ENCODE results near the gene CNIH3.

CNIH3 gene

DNA sequence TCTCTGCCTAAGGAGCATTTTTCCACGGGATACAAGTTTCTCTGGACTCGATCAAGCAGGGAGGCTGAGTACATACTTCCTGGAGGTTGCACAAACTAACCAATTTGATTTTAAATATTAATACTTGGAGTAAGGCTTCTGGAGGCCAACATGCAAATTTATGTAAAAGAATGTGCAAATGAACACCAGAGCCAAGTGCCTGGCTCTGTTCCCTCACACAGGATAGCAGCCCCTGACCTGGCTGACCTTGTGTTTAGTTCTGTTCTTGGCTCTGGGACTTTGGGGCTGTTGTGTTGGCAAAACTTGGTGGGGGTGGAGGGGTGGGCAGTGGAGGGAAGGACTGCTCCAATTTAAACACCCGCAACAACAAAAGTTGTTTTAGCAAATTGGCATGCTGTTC lies 34.2 kb downstream of the CNIH3 start:
- Mint-ChIP-seq H3K4me1 (peaks cover 27% of the 10 kb centered on the region), H3K27ac (peak overlapping the region in 2 of 3 experiments; percentile 56 to 71), H3K9me3 (no peaks in the 10 kb centered on the region), H3K4me3 (no peak overlapping the region), H3K36me3 (ENCODE audit: low read depth) (no peaks in the 10 kb centered on the region), H3K27me3 (ENCODE audit: low read depth) (peaks cover 13% of the 10 kb centered on the region)
- TF ChIP-seq, protein P1, sequence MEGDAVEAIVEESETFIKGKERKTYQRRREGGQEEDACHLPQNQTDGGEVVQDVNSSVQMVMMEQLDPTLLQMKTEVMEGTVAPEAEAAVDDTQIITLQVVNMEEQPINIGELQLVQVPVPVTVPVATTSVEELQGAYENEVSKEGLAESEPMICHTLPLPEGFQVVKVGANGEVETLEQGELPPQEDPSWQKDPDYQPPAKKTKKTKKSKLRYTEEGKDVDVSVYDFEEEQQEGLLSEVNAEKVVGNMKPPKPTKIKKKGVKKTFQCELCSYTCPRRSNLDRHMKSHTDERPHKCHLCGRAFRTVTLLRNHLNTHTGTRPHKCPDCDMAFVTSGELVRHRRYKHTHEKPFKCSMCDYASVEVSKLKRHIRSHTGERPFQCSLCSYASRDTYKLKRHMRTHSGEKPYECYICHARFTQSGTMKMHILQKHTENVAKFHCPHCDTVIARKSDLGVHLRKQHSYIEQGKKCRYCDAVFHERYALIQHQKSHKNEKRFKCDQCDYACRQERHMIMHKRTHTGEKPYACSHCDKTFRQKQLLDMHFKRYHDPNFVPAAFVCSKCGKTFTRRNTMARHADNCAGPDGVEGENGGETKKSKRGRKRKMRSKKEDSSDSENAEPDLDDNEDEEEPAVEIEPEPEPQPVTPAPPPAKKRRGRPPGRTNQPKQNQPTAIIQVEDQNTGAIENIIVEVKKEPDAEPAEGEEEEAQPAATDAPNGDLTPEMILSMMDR (IDR thresholded peaks at IDR 0.05; ENCODE audit: unreplicated experiment in 3 of 3), result no peak

DNA sequence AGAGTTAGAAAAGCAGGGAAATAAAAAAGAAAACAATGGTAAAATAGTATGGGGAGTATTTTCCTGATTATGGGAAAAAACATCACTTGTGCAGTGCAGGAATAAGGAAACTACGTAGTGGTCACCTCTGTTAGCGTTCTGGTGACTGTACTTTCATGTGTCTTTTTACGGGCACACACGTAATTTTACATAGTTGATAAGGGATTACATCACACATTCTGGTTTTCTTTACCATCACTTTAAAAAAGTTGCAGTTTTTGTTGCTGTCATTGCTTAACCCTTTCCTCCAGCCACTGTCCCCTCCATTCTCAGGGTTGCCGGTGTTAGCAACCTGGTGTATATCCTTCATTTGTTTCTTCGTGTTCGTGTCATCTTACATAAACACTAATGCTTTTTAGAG lies 35.1 kb downstream of the CNIH3 start:
- H3K4me1 Mint-ChIP-seq, result peaks cover 27% of the 10 kb centered on the region
- no peaks in the 10 kb centered on the region for H3K9me3 Mint-ChIP-seq
- TF ChIP-seq, protein P1 (IDR thresholded peaks at IDR 0.05; ENCODE audit: unreplicated experiment in 3 of 3), result no peak
- H3K27me3 Mint-ChIP-seq (ENCODE audit: low read depth), result peaks cover 11% of the 10 kb centered on the region
- H3K27ac Mint-ChIP-seq, result peak overlapping the region in 1 of 3 experiments; percentile 71
- H3K36me3 Mint-ChIP-seq (ENCODE audit: low read depth), result no peaks in the 10 kb centered on the region
- H3K4me3 Mint-ChIP-seq, result no peak overlapping the region

DNA sequence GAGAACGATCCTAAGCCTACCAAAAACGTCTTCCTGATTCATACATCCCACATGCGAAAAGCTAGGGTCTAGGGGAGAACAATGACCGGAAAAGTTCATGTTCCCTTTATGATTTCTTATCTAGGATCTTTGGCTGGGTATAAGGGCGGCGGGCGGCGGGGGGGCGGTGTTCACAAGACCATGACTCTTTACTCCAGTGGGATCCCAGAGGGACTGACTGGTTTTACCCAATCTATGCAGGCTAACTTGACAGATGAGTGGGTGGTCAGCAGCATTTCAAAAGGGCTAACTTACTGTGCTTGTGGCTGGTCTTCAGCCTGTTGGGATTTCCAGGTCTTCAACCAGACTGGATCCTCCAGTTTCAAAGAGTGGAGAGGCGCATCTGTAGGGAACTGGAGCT lies 40.3 kb downstream of the CNIH3 start:
- H3K9me3 Mint-ChIP-seq, result no peaks in the 10 kb centered on the region
- no peak overlapping the region for H3K27ac Mint-ChIP-seq

DNA sequence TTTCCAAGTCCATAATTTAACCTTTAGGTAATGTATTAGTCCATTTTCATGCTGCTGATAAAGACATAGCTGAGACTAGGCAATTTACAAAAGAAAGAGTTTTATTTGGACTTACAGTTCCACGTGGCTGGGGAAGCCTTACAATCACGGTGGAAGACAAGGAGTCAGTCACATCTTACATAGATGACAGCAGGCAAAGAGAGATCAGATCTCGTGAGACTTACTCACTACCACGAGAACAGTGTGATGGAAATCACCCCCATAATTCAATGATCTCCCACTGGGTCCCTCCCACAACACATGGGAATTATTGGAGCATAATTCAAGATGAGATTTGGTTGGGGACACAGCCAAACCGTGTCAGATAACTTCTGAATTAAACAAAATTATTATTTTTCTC lies 44.0 kb downstream of the CNIH3 start:
- H3K36me3 Mint-ChIP-seq (ENCODE audit: low read depth), result no peaks in the 10 kb centered on the region
- TF ChIP-seq, protein P1 (IDR thresholded peaks at IDR 0.05; ENCODE audit: unreplicated experiment in 3 of 3), result no peak
- no peaks in the 10 kb centered on the region for H3K4me1 Mint-ChIP-seq
- no peak overlapping the region for H3K4me3 Mint-ChIP-seq
- H3K27me3 Mint-ChIP-seq (ENCODE audit: low read depth), result no peaks in the 10 kb centered on the region
- no peak overlapping the region for H3K27ac Mint-ChIP-seq
- no peaks in the 10 kb centered on the region for H3K9me3 Mint-ChIP-seq

More for the DNA sequence above, 40.3 kb downstream of the CNIH3 start:
- TF ChIP-seq, protein P1 (IDR thresholded peaks at IDR 0.05; ENCODE audit: unreplicated experiment in 3 of 3), result no peak
- H3K36me3 Mint-ChIP-seq (ENCODE audit: low read depth), result no peaks in the 10 kb centered on the region
- no peak overlapping the region for H3K4me3 Mint-ChIP-seq
- H3K27me3 Mint-ChIP-seq (ENCODE audit: low read depth), result peaks cover 3% of the 10 kb centered on the region
- peaks cover 6% of the 10 kb centered on the region for H3K4me1 Mint-ChIP-seq

DNA sequence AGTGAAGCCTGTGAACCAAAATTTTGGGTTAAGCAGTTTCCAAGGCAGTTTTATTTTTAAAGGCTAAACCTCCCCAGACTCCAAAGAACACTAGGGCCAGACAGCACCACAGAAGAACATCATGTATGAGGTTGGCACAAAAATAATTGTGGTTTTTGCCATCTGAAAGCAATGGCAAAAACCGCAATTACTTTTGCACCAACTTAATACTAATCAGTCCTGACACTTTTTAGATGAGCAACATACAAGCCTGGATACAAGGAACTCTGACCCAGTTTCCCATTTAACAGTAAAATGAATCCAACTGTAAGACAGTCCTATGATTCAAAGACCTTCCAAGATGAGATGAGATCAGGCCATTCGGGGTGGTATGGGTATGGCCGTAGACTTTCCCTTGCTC lies 46.8 kb downstream of the CNIH3 start:
- H3K27ac Mint-ChIP-seq, result no peak overlapping the region

DNA sequence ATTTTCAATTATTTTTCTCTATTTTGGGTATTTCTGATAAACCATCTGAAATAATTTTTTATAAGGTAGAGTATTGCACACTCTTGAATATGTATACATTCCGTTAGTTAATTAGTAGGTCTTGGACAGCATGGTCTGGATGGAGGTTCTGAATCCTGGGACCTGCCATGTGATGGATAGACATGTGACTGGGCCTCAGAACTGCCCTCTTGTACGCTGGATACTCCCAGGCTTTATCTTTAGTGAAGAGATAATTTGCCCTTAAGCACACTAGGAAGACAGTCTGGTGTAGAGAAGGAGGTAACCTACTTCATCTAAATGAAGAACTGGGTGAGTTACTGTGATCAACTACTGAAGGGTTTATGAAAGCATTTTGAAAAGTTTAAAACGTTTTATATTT lies 48.9 kb downstream of the CNIH3 start:
- no peaks in the 10 kb centered on the region for H3K36me3 Mint-ChIP-seq (ENCODE audit: low read depth)
- H3K27me3 Mint-ChIP-seq (ENCODE audit: low read depth), result peaks cover 5% of the 10 kb centered on the region
- H3K9me3 Mint-ChIP-seq, result no peaks in the 10 kb centered on the region
- H3K27ac Mint-ChIP-seq, result no peak overlapping the region
- H3K4me3 Mint-ChIP-seq, result no peak overlapping the region
- H3K4me1 Mint-ChIP-seq, result no peaks in the 10 kb centered on the region
- TF ChIP-seq, protein P1 (IDR thresholded peaks at IDR 0.05; ENCODE audit: unreplicated experiment in 3 of 3), result no peak

More for the DNA sequence above, 46.8 kb downstream of the CNIH3 start:
- Mint-ChIP-seq H3K27me3 (ENCODE audit: low read depth) (peaks cover 5% of the 10 kb centered on the region), H3K9me3 (no peaks in the 10 kb centered on the region), H3K36me3 (ENCODE audit: low read depth) (no peaks in the 10 kb centered on the region), H3K4me1 (no peaks in the 10 kb centered on the region), H3K4me3 (no peak overlapping the region)
- TF ChIP-seq, protein P1 (IDR thresholded peaks at IDR 0.05; ENCODE audit: unreplicated experiment in 3 of 3), result no peak

Data from nephron (organoid).